ENCODE measurements around the gene NRXN3. TPM values are rescaled to one million over a fixed set of nuclear protein-coding genes. Genes with fewer than 3 reads are reported as not detected.

Gene NRXN3
- total and polyA plus RNA-seq, 8 donors: 0.29 to 41.1 (median 9.1) TPM

- H3K27me3 ChIP-seq: no peaks in the 10 kb centered on the region
- H3K36me3 ChIP-seq: no peaks in the 10 kb centered on the region
- 32 to 61% (median 47%) methylated on average over 6 of the region's 6 CpGs for WGBS, 5 donors
- peak in 1 of 2 donors; percentile 9 for DNase-seq
- no peak overlapping the region for H3K4me3 ChIP-seq
- no peak for TF ChIP-seq CTCF (IDR thresholded peaks at IDR 0.05)
- TF ChIP-seq POLR2A (IDR thresholded peaks at IDR 0.05): no peak
- no peak for TF ChIP-seq POLR2AphosphoS5 (IDR thresholded peaks at IDR 0.05)
- no peak for TF ChIP-seq EP300 (IDR thresholded peaks at IDR 0.05)
- intact Hi-C loops (cut with DNase I; ENCODE audit: low total_unique reads): no loop called here
- H3K27ac ChIP-seq: no peak overlapping the region
- no peaks in the 10 kb centered on the region for H3K9me3 ChIP-seq
- H3K4me1 ChIP-seq: no peaks in the 10 kb centered on the region
These were observed 551.7 kb downstream of the NRXN3 start for GRCh38 chr14:78721756-78722480.

GRCh38 chr14:78725086-78725485 is 554.9 kb downstream of the NRXN3 start:
- WGBS, 5 donors: 33 to 59% (median 44%) methylated on average over 1 of the region's 1 CpG
- no peaks in the 10 kb centered on the region for H3K36me3 ChIP-seq
- H3K4me1 ChIP-seq: no peaks in the 10 kb centered on the region
- H3K9me3 ChIP-seq: no peaks in the 10 kb centered on the region
- no peak overlapping the region for H3K27ac ChIP-seq
- H3K27me3 ChIP-seq: no peaks in the 10 kb centered on the region
- no peak overlapping the region for H3K4me3 ChIP-seq
- TF ChIP-seq POLR2A (IDR thresholded peaks at IDR 0.05) (no peak), EP300 (IDR thresholded peaks at IDR 0.05) (no peak), CTCF (IDR thresholded peaks at IDR 0.05) (no peak), POLR2AphosphoS5 (IDR thresholded peaks at IDR 0.05) (no peak)
- DNase-seq: no peak
- intact Hi-C loops (cut with DNase I; ENCODE audit: low total_unique reads): no loop called here

DNA sequence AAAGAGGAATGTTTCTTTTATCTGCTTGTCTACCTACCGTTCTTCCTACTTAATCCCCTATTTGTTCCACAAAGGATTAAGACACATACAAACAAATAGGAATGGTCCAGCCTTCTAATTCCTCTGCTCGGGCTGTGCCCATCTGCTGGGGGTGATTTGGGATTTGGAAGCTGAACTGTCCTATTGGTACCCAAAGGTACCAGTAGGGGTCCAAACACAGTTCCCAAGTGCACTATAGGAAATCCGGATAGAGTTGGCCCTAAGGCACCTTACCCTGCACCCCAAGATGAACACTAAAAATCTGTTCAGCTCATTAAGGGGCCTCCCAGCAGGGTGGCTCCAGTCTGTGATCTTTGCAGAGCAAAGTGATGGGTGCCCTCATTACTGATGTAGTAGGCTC is 566.9 kb downstream of the NRXN3 start:
- no peak overlapping the region for H3K4me3 ChIP-seq
- DNase-seq: no peak
- H3K27ac ChIP-seq: no peak overlapping the region
- H3K27me3 ChIP-seq: no peaks in the 10 kb centered on the region
- H3K9me3 ChIP-seq: no peaks in the 10 kb centered on the region
- H3K4me1 ChIP-seq: no peaks in the 10 kb centered on the region
- intact Hi-C loops (cut with DNase I; ENCODE audit: low total_unique reads): no loop called here
- 39 to 51% (median 42%) methylated on average over 3 of the region's 3 CpGs for WGBS, 5 donors
- TF ChIP-seq EP300 (IDR thresholded peaks at IDR 0.05) (no peak), POLR2A (IDR thresholded peaks at IDR 0.05) (no peak), CTCF (IDR thresholded peaks at IDR 0.05) (no peak), POLR2AphosphoS5 (IDR thresholded peaks at IDR 0.05) (no peak)
- H3K36me3 ChIP-seq: no peaks in the 10 kb centered on the region

DNA sequence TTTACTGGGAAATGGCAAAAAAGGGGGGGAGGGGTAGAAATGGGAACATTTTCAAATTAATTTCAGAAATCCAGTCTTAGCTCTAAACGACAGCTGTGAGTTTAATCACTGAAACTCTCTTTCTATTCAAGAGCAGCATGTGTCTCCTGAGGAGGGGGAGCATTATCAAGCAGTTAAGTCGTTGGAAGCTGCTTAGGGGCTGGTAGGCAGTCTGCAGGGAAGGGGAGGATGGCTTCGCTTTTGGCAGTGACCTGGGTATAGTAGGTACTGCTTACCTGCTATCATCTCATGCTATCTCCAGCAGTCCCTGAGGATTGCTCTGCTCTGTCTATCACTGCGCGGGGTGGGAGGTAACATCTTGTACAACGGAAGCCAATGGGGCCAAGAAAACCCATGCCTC is 567.4 kb downstream of the NRXN3 start:
- Histone ChIP-seq H3K27ac (no peak overlapping the region), H3K27me3 (no peaks in the 10 kb centered on the region), H3K36me3 (no peaks in the 10 kb centered on the region), H3K4me3 (no peak overlapping the region), H3K9me3 (no peaks in the 10 kb centered on the region), H3K4me1 (no peaks in the 10 kb centered on the region)
- 69 to 77% (median 71%) methylated on average over 6 of the region's 6 CpGs for WGBS, 5 donors
- TF ChIP-seq EP300 (IDR thresholded peaks at IDR 0.05) (no peak), POLR2AphosphoS5 (IDR thresholded peaks at IDR 0.05) (no peak), CTCF (IDR thresholded peaks at IDR 0.05) (no peak), POLR2A (IDR thresholded peaks at IDR 0.05) (no peak)
- DNase-seq: no peak
- intact Hi-C loops (cut with DNase I; ENCODE audit: low total_unique reads): no loop called here

Data from stomach (tissue), 9 donors.